NT2/D1 (cell line): ENCODE data around the gene TBC1D4.

Experiments
- SUZ12 ChIP-seq: IDR thresholded peaks from 2 replicates; pipeline ENCODE4 v1.6.1; 2011; ENCODE audit not compliant: insufficient read length, insufficient read depth; ENCODE audit errors: extremely low read depth
- YY1 ChIP-seq: IDR thresholded peaks from 2 replicates; pipeline ENCODE4 v1.6.1; 2011; ENCODE audit not compliant: insufficient read length, insufficient read depth
- ZNF274 ChIP-seq: IDR thresholded peaks from 2 replicates; pipeline ENCODE4 v1.6.1; 2011; ENCODE audit warnings: mild to moderate bottlenecking, low read depth, low read length

DNA sequence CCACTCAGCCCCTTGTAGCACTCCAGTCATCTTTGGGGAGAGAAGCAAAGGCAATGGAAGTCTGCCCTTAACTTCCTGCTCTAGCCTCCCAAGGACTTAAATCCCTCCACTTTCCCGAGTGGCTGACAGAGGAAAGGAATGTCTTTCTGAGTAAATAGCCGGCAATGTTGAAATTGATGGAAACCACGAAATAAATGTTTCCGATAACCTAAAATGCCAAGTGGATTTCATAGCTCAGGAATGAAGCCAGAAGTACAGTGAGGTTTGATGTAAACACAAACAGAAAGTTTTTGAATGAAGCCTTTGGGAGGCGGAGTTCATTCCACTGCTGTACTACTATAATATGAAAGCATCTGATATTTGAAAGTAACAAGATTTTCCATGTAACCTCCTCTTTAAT is 14.0 kb upstream of the TBC1D4 start:
- TF ChIP-seq YY1 (no peak), SUZ12 (no peak), ZNF274 (no peak)
